Epidermal melanocyte (primary cell): ENCODE data around the gene UBE2B.
"Not testable (repeated sequence)": the region's sequence is repeated elsewhere in the genome, so short reads cannot be mapped to it uniquely, and the experiment has no call there.

Source experiments
- DNase-seq: peaks from one replicate; pipeline ENCODE4 v3.0.0; 2011; ENCODE audit warnings: low spot score; ENCODE audit not compliant: insufficient read length

UBE2B gene

GRCh38 chr5:134398609-134399155 is 27.3 kb downstream of the UBE2B start:
- DNase-seq: no peak

GRCh38 chr5:134403951-134404350 is 32.6 kb downstream of the UBE2B start:
- no peak for DNase-seq

GRCh38 chr5:134406390-134406789 is 35.0 kb downstream of the UBE2B start:
- DNase-seq: no peak

GRCh38 chr5:134409321-134409720 is 38.0 kb downstream of the UBE2B start:
- no peak for DNase-seq

GRCh38 chr5:134410822-134411221 is 39.5 kb downstream of the UBE2B start:
- DNase-seq: no peak

- DNase-seq: no peak
These were observed 39.8 kb downstream of the UBE2B start for GRCh38 chr5:134411228-134411545.

GRCh38 chr5:134411546-134412266 is 40.3 kb downstream of the UBE2B start, which contains the start of gene CDKN2AIPNL:
TSS of gene CDKN2AIPNL (minus strand) at chr5:134411881. CDS start at chr5:134411854, 27 bp downstream.
- DNase-seq: peak; percentile 89

- no peak for DNase-seq
These were observed 41.7 kb downstream of the UBE2B start for GRCh38 chr5:134413046-134413445.

- DNase-seq: no peak
These were observed 46.3 kb downstream of the UBE2B start for GRCh38 chr5:134417707-134418106.

- DNase-seq: no peak
These were observed 47.6 kb downstream of the UBE2B start for GRCh38 chr5:134418958-134419357.

GRCh38 chr5:134420343-134420742 is 49.0 kb downstream of the UBE2B start:
- DNase-seq: no peak

- DNase-seq: not testable (repeated sequence)
These were observed 49.7 kb downstream of the UBE2B start for GRCh38 chr5:134421038-134421437.

GRCh38 chr5:134422791-134423365 is 51.5 kb downstream of the UBE2B start:
- no peak for DNase-seq

- no peak for DNase-seq
These were observed 52.0 kb downstream of the UBE2B start for GRCh38 chr5:134423376-134423775.

- no peak for DNase-seq
These were observed 55.0 kb downstream of the UBE2B start for GRCh38 chr5:134426361-134426760.

- DNase-seq: no peak
These were observed 56.2 kb downstream of the UBE2B start for GRCh38 chr5:134427540-134428041.

GRCh38 chr5:134430001-134430569 is 58.7 kb downstream of the UBE2B start:
- no peak for DNase-seq

- DNase-seq: no peak
These were observed 60.8 kb downstream of the UBE2B start for GRCh38 chr5:134432174-134432573.

GRCh38 chr5:134432677-134433359 is 61.4 kb downstream of the UBE2B start:
- DNase-seq: no peak

GRCh38 chr5:134435560-134435959 is 64.2 kb downstream of the UBE2B start:
- no peak for DNase-seq

GRCh38 chr5:134436523-134437339 is 65.4 kb downstream of the UBE2B start:
- DNase-seq: no peak
